Osteocyte (in vitro differentiated cells): ENCODE results near the gene CREBL2. TPM values are rescaled to one million over a fixed set of nuclear protein-coding genes. Genes with fewer than 3 reads are reported as not detected.
"Not testable (repeated sequence)": the region's sequence is repeated elsewhere in the genome, so short reads cannot be mapped to it uniquely, and the experiment has no call there.

Experiments
- DNase-seq: peaks from one replicate; pipeline ENCODE4 v3.0.0; 2021; ENCODE audit warnings: mixed read lengths; ENCODE audit not compliant: unreplicated experiment; ENCODE audit errors: extremely low spot score
- H3K27ac Mint-ChIP-seq: one replicate; pipeline ENCODE4 v1.8.0; 2021; ENCODE audit warnings: mild to moderate bottlenecking, mixed read lengths; ENCODE audit not compliant: unreplicated experiment
- H3K27me3 Mint-ChIP-seq: one replicate; pipeline ENCODE4 v1.8.0; 2021; ENCODE audit warnings: mixed read lengths; ENCODE audit not compliant: unreplicated experiment
- H3K36me3 Mint-ChIP-seq: one replicate; pipeline ENCODE4 v1.8.0; 2021; ENCODE audit warnings: mixed read lengths; ENCODE audit not compliant: unreplicated experiment
- H3K4me1 Mint-ChIP-seq: one replicate; pipeline ENCODE4 v1.8.0; 2021; ENCODE audit warnings: mixed read lengths; ENCODE audit not compliant: unreplicated experiment
- H3K4me3 Mint-ChIP-seq: one replicate; pipeline ENCODE4 v1.8.0; 2021; ENCODE audit warnings: mild to moderate bottlenecking, moderate library complexity, mixed read lengths; ENCODE audit not compliant: unreplicated experiment
- H3K9me3 Mint-ChIP-seq: one replicate; pipeline ENCODE4 v1.8.0; 2021; ENCODE audit warnings: mixed read lengths; ENCODE audit not compliant: unreplicated experiment
- total RNA-seq: library from RNA; stranded (reverse); gene quantifications from 2 replicates; pipeline ENCODE4 v1.2.1, GENCODE V29; 2021
- TF ChIP-seq, protein P1 (sequence below): fragments of 200-600 bp; sonication (generic); IDR thresholded peaks from 2 replicates; pipeline ENCODE4 v1.5.0; 2021; ENCODE audit warnings: antibody characterized with exemption, mild to moderate bottlenecking, moderate library complexity

Gene CREBL2
- total RNA-seq, 1 donor from 2014 or later, result 15.1 TPM

DNA sequence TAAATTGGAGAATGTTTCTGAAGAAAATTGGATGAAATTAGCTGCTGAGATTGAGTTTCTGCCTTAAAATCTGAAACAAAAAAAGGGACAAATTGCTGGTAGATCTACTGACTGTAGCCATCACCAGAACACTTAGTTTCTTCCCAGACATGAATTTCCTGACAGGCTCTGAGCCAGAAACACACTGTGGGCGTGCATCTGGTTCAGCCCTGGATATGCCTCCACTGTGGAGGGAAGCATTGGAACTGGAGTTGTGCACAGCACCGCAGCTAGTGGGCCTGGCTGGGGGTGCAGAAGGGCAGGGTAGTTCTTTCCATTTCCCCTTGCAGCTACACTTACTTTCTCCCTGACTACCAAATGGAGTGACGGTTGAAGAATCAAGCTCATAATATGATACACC is 31.2 kb downstream of the CREBL2 start:
- Mint-ChIP-seq H3K27me3 (no peaks in the 10 kb centered on the region), H3K36me3 (peaks cover 51% of the 10 kb centered on the region), H3K4me1 (peaks cover 3% of the 10 kb centered on the region), H3K4me3 (no peak overlapping the region), H3K27ac (no peak overlapping the region), H3K9me3 (peaks cover 21% of the 10 kb centered on the region)
- DNase-seq, result no peak
- TF ChIP-seq, protein P1, sequence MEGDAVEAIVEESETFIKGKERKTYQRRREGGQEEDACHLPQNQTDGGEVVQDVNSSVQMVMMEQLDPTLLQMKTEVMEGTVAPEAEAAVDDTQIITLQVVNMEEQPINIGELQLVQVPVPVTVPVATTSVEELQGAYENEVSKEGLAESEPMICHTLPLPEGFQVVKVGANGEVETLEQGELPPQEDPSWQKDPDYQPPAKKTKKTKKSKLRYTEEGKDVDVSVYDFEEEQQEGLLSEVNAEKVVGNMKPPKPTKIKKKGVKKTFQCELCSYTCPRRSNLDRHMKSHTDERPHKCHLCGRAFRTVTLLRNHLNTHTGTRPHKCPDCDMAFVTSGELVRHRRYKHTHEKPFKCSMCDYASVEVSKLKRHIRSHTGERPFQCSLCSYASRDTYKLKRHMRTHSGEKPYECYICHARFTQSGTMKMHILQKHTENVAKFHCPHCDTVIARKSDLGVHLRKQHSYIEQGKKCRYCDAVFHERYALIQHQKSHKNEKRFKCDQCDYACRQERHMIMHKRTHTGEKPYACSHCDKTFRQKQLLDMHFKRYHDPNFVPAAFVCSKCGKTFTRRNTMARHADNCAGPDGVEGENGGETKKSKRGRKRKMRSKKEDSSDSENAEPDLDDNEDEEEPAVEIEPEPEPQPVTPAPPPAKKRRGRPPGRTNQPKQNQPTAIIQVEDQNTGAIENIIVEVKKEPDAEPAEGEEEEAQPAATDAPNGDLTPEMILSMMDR, result no peak

DNA sequence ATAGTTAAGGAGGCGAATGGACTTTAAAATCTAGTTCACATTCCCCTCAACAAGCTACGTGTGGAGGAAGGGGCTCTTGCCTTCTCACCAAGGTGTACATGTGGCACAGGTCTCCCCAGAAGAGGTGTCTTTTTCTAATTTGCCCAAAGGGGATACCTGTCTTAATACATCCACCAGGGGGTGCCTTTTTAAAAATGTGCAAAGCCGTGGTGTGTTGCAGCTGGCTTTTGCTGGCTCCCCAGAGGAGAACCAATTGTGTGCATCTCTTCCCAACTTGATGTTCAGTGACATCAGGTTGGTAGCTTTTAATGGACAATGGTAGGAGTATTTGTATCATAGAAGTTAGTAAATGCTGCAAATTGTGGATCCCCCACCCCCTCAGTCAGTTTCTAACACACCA is 33.8 kb downstream of the CREBL2 start:
- Mint-ChIP-seq H3K4me1 (peaks cover 3% of the 10 kb centered on the region), H3K27ac (no peak overlapping the region), H3K27me3 (no peaks in the 10 kb centered on the region), H3K36me3 (peaks cover 32% of the 10 kb centered on the region), H3K4me3 (no peak overlapping the region), H3K9me3 (peaks cover 32% of the 10 kb centered on the region)
- no peak for DNase-seq
- TF ChIP-seq, protein P1, result peak; percentile 46

DNA sequence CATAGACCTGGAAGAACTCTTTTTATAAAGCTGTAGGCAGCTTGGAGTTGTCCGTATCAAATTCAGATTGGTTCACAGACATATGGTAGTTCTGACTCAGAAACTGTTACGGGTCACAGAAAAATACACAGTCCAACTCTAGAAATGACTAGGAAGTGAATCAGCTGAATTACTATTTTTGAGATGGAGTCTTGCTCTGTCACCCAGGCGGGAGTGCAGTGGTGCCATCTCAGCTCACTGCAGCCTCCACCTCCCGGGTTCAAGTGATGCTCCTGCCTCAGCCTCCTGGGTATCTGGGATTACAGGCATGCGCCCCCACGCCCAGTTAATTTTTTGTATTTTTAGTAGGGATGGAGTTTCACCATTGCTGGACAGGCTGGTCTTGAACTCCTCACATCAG is 34.3 kb downstream of the CREBL2 start:
- Mint-ChIP-seq H3K36me3 (peaks cover 28% of the 10 kb centered on the region), H3K9me3 (peaks cover 32% of the 10 kb centered on the region)
- H3K4me3 Mint-ChIP-seq, H3K27me3 Mint-ChIP-seq, H3K27ac Mint-ChIP-seq, DNase-seq, H3K4me1 Mint-ChIP-seq: not testable (repeated sequence)

DNA sequence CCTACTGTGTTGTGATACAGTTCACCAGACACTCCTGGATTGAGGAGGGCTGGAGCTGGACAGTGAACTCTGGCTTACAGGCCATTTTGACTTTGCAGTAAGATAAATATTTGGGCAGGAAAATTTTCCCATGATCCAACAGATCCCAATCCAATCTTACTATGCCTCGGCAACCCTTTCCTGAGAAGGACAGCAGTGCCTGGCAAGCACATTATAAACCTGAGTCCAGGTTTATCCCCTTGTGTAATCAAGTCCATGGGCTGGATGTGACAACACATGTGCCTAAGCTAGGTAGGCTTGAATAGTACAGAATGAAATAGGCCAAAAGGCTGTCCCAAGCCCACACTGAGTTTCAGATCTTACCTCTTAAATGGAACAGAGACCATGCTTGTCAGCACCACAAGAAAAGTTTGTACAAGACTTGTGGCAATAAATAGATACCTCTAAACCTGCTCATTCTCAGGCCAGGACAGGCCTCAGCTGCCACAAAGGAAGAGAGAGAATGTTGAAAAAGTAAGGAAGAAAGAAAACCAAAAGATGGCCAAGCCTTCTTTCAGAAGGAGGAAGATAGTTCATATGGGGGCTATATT is 34.9 kb downstream of the CREBL2 start:
- Mint-ChIP-seq H3K4me3 (no peak overlapping the region), H3K36me3 (peaks cover 26% of the 10 kb centered on the region), H3K27ac (no peak overlapping the region), H3K9me3 (peaks cover 32% of the 10 kb centered on the region), H3K27me3 (no peaks in the 10 kb centered on the region), H3K4me1 (peaks cover 3% of the 10 kb centered on the region)
- no peak for DNase-seq
- TF ChIP-seq, protein P1, result no peak

DNA sequence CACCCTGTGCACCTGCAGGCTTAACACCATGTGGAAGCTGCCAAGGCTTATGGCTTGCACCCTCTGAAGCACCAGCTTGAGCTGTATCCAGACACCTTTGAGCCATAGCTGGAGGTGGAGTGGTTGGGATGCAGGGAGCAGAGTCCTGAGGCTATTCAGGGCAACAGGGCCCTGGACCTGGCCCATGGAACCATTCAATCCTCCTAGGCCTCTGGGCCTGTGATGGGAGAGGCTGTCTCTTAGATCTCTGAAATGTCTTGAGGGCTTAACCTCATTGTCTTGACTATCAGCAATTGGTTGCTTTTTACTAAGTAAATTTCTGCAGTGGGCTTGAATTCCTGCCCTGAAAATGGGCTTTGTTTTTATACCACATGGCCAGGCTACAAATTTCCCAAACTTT is 36.6 kb downstream of the CREBL2 start:
- Mint-ChIP-seq H3K9me3 (peaks cover 32% of the 10 kb centered on the region), H3K27ac (no peak overlapping the region), H3K36me3 (peaks cover 12% of the 10 kb centered on the region), H3K27me3 (no peaks in the 10 kb centered on the region), H3K4me3 (no peak overlapping the region), H3K4me1 (peaks cover 3% of the 10 kb centered on the region)
- TF ChIP-seq, protein P1, result no peak
- DNase-seq, result no peak
